SHP77 treated with DMSO at 0.1 percent for 48 hours (cell line): Measurements from ENCODE around the gene ITGB8.
"Not testable (repeated sequence)": the region's sequence is repeated elsewhere in the genome, so short reads cannot be mapped to it uniquely, and the experiment has no call there.

ENCODE experiments used
- DNase-seq: peaks from one replicate; lab custom pipeline; 2025; lab: John Stamatoyannopoulos, UW

Gene ITGB8

GRCh38 chr7:20381406-20382034 lies 50.8 kb downstream of the ITGB8 start:
- DNase-seq, result no peak

- no peak for DNase-seq
Observed at GRCh38 chr7:20383351-20383750, 52.7 kb downstream of the ITGB8 start.

DNA sequence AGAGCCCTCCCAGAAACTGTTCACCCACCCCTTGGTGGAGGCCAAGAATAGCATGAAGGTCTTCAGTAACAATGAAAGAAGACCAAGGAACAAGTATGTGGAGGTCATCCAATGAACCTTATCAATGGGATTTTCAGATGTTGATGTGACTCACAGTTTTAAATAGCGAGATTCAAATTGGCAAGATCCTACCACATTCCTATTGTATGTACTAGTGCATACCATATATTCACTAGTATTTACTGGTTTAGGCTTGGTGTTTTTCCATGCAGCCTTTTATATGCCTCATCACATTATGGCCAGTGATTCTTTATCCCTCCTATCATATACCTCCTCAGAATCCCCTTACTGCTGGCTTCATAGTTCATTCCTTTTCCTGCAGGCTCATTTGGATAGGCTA lies 54.4 kb downstream of the ITGB8 start:
- no peak for DNase-seq

DNA sequence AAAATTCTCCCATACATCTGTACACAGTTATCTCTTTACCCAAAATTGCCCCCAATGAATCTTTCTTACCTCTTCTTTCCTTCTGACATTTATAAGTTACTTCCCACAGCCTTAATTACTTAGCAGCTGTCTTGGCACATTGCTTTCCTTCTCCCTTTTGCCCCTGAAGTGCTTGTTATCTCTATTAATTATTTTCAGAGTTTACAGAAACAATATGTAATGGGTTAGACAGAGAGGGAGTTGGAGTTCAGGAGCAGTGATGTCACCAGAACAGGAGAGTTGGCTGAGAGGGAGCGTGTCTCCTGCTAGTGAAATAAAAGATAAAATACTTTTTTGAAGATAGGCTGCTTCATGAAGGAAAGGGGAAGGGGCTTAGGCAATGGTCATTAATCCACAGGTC lies 57.4 kb downstream of the ITGB8 start:
- no peak for DNase-seq

DNA sequence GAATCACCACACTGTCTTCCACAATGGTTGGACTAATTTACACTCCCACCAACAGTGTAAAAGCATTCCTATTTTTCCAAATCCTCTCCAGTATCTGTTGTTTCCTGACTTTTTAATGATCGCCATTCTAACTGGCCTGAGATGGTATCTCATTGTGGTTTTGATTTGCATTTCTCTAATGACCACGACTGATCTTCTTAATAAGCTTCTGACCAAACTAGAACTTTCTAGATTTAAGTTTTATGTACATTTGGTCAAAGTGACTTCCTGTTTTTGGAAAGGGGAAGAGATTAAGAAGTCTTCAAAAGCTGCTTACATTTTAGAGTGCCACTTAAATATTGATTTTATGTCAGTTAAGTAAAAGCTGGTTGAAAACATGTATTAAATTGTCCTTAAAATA lies 58.5 kb downstream of the ITGB8 start:
- DNase-seq, result not testable (repeated sequence)

DNA sequence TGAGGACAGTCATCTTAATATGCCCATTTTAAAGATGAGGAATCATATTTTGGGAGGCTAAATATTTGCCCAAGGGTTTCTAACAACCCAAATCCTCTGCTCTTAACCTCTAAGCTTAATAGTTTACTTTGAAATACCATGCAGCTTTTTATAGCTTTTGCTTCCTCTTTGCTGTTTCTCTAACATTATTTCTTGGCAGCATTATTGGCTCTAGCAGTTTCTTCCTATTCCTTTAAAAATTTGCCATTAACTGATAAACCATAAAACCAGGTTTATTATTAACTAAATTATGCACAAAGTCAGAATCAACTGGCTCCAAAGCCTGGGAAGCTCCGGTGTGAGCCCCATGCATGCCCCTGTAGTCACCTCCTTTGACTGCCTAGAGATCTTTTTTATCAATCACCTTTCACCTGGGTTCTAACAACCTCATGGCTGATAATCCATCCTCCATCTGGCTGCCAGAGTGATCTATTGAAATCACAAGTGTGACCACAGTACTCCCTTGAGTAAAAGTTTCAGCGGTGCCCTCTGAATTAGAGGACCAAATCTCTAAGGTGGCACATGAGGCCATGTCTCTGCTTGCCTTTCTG lies 62.4 kb downstream of the ITGB8 start:
- DNase-seq, result no peak

DNA sequence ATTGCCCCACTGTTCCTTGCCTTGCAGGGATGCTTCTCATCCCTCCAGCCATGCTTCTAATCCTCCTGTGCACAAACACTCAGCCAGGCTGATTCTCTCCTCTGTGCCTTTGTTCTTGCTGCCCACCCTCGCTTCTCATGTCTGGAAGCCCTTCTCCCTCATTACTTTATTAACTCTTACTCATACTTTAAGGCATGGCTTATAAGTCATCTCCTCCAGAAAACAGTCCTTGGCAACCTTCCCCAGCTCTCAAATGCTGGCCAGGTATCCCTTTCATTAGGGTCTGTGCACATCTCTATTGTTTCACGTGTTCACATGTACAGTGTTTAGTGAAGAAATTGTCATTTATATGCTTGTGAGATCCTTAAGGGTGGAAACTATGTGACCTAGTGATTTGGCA lies 62.9 kb downstream of the ITGB8 start:
- no peak for DNase-seq

- DNase-seq, result no peak
Observed at GRCh38 chr7:20394284-20394683, 63.6 kb downstream of the ITGB8 start.

DNA sequence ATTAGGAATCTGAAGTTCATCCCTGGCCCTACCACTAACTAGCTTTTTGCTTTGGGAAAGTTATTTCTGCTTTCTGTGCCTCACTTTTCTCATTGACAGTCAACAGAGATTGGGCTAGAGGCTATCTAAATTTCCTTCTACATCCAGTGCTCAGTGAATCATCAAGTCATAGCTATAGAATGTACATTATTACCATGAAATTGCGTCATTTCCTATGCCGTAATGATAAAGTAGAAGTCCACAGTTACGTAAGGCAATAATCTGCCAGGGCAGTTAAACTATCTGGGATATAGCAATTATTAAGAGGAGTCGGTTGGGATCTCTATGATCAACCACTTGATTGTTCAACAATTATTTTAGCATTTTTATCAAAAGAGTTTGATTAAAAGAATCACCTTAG lies 64.4 kb downstream of the ITGB8 start:
- DNase-seq, result no peak

DNA sequence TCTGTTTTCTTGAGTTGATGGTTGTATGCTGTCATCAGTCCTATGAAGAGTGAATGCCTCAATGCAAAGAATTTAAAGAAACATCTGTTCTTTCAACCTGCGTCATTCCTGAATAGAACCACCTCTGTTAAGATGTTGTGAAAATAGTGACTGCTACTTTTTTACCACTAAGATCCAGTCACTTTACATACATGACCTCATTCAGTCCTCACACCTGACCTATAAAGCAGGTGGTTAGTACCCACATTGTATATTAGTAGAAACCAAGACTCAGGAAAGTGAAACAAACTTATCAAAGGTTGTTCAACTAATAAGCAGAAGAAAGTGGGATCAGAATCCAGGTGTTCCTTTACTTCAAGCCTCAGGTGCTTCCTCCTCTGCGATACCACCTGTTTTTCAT lies 64.8 kb downstream of the ITGB8 start:
- DNase-seq, result no peak

DNA sequence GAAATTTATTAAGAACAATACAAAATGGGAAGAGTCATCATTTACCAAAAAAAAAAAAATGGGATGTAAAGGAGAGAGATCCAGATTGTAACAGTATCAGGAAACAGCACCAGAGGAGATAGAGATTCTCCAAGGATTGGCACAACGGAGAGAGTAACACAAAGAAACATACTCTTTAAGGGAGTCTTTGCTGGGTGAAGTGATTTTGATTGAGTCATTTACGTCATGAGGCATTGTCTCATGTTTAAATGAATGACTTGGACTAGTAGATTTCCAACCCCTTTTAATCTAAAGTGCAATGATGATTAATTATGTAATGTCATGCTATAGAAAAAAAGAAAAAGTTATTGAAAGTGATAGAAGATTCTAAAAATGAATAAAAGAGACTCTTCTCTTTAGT lies 68.8 kb downstream of the ITGB8 start:
- DNase-seq, result no peak

GRCh38 chr7:20401861-20402746 lies 71.4 kb downstream of the ITGB8 start:
- DNase-seq, result no peak

DNA sequence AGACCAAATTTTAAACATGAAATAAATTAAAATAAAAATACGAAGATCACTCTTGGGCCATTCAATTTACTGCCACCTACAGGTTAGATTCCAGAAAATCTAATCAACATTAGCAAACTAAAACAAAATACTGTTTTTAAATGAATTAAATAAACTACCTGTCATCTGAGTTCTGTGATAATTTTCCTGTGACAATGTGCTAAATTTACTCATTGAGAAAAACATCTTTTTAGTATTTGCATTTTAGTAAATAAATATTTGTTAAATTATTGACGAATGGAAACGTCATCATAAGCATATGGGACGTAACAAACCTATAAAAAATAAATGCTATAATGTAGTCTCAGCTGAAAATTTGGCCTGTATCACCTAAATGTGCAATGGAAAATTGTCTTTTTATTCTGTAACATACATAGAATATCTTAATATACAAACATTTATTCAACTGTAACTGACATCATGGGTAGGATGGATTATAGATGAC lies 72.1 kb downstream of the ITGB8 start:
- DNase-seq, result no peak

DNA sequence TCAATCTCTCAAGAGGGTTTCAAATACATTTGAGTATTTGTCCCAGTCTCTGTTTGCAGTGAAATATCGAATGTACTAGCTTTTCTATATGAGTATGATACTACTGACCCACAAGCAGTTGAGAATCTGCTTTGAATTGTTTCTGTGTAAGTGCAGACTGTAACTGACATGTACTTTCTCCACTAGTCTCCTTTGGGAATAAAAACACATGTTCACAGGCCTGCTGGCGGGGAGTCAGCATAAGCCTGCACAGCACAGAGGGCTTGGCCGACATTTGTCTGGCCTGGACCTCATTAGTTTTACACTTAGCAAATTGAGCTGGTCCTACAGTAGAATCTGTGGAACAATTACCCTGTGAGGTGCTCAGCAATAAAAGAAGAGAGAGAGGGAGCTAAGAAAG lies 72.6 kb downstream of the ITGB8 start:
- DNase-seq, result no peak

DNA sequence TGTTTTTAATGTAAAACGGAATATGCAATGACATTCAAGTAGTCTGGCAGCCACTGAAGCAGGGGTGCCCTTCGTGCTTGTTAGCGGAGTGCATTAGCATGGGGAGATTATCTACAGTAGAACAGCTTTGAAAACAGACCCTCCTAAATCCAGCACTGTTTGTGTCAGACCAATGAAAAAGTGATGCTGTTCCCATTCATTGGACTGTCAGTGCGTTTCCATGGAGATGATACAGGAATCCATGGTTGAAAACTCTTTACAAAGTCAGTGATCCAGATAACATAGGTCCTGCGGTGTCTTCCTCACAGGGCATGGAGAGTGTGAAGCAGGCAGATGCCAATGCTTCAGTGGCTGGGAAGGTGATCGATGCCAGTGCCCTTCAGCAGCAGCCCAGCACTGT lies 73.6 kb downstream of the ITGB8 start:
- DNase-seq, result no peak

GRCh38 chr7:20407585-20408466 lies 77.1 kb downstream of the ITGB8 start:
- no peak for DNase-seq

DNA sequence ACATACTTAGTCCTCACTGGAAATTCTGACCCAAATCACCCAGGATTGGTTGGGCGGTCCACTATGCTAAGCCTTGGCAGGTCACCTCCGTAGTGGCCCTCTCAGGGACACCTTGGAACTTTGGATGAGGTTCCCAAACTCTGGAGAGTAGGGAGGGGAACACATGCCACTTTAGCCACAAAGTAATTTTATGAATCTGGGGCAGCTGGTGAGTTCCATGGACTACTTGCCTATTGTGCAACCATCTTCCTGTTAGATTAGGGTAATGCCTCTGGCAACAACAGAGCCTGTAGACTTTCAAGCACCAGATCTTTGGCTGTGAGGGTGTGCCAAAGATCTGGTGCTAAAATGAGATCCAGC lies 77.7 kb downstream of the ITGB8 start:
- no peak for DNase-seq

- DNase-seq, result no peak
Observed at GRCh38 chr7:20409961-20410360, 79.3 kb downstream of the ITGB8 start.

DNA sequence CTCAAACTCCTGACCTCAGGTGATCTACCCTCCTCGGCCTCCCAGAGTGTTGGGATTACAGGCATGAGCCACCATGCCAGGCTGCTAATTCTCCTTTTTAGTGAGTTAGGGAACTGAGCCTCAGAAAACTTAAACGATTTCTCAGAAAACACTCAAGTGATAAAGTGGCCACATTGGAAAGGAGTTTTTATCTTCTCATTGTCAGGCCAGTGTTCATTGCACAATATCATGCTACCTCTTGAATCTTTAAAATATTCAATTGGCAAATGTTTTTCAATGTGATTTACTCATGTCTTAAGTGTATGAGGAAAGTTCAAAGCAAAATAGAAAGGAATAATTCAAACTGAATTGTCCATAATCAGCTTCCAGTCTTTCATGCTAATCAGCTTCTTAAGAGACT lies 80.7 kb downstream of the ITGB8 start:
- DNase-seq, result no peak

DNA sequence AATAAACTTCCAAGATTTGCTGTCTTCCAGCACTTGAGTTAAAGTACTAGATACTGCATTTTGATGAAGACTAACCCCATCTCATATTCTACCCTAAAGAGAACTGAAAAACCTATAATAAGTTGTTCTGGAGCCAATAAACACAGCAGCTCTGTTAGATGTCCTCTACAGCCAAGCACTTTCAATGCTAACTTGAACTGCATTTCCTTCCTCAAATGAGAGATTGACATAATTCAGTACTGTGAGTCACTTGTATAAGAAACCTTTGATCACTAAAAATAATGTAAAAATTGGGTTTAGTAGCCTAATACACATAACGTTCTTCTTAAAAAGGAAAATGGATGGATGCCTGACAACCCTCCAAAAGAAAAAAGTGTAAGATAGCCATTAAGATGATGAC lies 81.3 kb downstream of the ITGB8 start:
- no peak for DNase-seq

- DNase-seq, result no peak
Observed at GRCh38 chr7:20417260-20417659, 86.6 kb downstream of the ITGB8 start.

DNA sequence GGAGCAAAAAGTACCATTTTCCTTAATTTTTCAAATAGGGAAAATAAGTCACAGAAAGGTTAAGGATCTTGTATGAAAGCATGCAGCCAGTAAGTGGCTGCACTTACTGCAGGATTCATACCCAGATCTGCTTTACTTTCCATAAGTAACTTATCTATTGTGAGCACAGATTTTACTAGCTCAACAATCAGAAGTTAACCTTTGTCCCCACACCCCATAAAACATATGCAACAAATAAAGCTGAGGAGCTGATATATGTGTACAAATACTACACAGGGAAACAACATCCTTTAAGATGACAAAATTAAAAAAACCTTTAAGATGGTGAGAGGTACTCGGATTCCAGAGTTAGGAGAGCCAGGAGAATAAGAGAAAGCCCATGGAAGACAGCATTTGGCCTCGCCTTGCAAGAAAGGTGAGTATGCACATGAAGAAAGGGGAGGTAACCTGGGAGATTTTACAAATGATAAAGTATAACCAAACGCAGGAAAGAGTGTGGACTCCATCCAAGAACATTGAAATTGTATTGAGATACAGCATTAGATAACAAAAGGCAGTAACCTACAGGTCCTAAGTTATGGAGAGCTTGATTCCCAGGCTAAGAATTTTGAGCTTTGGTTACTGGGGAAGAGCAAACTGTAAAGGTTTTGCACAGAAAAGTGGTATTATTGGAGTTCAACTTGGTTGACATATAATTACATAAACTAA lies 87.1 kb downstream of the ITGB8 start:
- no peak for DNase-seq
